ENCODE data around the gene KLHL8.

KLHL8 gene

DNA sequence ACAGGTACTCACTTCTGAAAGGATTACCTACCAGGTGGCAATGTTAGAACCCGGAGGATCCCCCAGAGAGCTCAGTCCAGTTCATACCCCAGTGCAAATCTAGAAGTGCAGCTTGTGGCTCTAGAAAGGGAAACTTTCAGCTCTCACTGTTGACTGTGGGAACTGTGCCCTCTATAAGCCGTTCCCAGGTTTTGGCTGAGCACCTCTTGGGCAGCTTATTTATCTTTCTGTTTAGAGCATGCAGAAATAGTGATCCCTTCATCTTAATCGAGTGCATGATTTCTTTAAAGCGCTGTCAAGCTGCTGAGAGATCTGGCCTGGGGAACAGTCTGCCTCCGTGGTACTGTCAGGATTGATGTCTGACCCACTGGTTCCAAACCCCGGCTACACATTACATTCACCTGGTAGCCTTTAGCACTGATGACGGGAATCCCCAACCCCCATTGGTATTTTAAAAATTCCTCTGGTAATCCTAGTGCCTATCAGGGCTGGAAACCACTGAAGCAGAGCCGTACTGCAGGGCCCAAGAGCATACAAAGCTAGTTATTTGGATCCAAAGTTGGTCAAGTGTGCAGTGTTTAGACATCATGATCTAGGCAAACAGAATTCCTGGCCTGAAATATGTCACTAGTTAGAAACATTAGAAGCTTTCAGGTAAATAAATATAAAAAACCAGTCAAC, 103.2 kb downstream of the KLHL8 start:
- no peak for TF ChIP-seq CTCF (conservative IDR thresholded peaks at IDR 0.05; ENCODE audit: low read length)
- DNase-seq (ENCODE audit: low read depth): no peak
- H3K4me3 ChIP-seq (ENCODE audit: low read length): no peak overlapping the region

GRCh38 chr4:87116231-87116630, 104.2 kb downstream of the KLHL8 start:
- peak; percentile 35 for DNase-seq (ENCODE audit: low read depth)
- no peak overlapping the region for H3K4me3 ChIP-seq (ENCODE audit: low read length)
- TF ChIP-seq CTCF (conservative IDR thresholded peaks at IDR 0.05; ENCODE audit: low read length): no peak

DNA sequence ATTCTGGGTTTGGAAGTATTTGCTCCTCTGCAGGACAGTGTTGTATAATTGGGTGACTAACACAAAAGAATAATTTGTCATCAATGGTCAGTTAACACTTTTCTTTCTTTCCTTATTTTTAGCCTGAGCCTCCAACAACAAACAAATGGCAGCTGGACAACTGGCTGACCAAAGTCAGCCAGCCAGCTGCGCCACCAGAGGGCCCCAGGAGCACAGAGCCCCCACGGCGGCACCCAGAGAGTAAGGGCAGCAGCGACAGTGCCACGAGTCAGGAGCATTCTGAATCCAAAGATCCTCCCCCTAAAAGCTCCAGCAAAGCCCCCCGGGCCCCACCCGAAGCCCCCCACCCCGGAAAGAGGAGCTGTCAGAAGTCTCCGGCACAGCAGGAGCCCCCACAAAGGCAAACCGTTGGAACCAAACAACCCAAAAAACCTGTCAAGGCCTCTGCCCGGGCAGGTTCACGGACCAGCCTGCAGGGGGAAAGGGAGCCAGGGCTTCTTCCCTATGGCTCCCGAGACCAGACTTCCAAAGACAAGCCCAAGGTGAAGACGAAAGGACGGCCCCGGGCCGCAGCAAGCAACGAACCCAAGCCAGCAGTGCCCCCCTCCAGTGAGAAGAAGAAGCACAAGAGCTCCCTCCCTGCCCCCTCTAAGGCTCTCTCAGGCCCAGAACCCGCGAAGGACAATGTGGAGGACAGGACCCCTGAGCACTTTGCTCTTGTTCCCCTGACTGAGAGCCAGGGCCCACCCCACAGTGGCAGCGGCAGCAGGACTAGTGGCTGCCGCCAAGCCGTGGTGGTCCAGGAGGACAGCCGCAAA, 106.0 kb downstream of the KLHL8 start:
- TF ChIP-seq CTCF (conservative IDR thresholded peaks at IDR 0.05; ENCODE audit: low read length): no peak
- no peak overlapping the region for H3K4me3 ChIP-seq (ENCODE audit: low read length)
- no peak for DNase-seq (ENCODE audit: low read depth)

DNA sequence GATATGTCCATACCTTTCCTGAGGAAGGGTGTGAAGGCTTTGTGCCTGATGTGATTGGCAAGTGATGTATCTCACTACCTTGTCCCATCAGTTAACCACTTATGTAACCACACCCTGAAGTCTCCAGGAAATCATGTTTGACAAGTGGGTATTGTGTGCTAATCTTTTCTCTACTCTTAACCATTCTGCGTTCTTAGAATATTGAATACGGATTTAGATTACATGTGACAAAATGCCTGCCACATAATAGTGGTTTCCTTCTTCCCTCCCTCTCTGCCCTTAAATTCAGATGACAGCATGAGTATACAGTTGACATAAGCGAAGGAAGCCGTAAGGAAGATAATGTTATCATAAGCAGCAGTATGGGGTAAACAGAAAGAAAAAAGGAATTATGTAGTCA, 108.4 kb downstream of the KLHL8 start:
- no peak for DNase-seq (ENCODE audit: low read depth)
- no peak for TF ChIP-seq CTCF (conservative IDR thresholded peaks at IDR 0.05; ENCODE audit: low read length)
- H3K4me3 ChIP-seq (ENCODE audit: low read length): no peak overlapping the region
